A673 (cell line): ENCODE results near the gene FBXW5. TPM values are rescaled to one million over a fixed set of nuclear protein-coding genes. Genes with fewer than 3 reads are reported as not detected.

Experiments used
- BruUV-seq: library from RNA; stranded (reverse); fragments of 400-500 nt; replicated peaks from 2 replicates; lab custom pipeline; 2021; lab: Mats Ljungman, UMichigan
- CTCF ChIA-PET: fragments of 300-600 bp; sonication (Branson Sonifier 250); formaldehyde crosslinking; loops from one replicate; lab custom pipeline; 2022; ENCODE audit warnings: antibody characterized with exemption; lab: Charles Lee
- POLR2A ChIA-PET: fragments of 300-600 bp; sonication (Branson Sonifier 250); formaldehyde crosslinking; loops from one replicate; lab custom pipeline; 2022; ENCODE audit warnings: antibody characterized with exemption; ENCODE audit not compliant: low non-redundant PET; lab: Charles Lee
- DNase-seq: peaks from one replicate; pipeline ENCODE4 v3.0.0-alpha.2; 2015; ENCODE audit warnings: low spot score
- H3K27ac ChIP-seq: fragments of 200-600 bp; sonication (generic); 2 replicates; pipeline ENCODE4 v1.5.1; 2016; ENCODE audit warnings: mixed run types, low read depth, mild to moderate bottlenecking, mixed read lengths, antibody characterized with exemption, low read length; ENCODE audit not compliant: poor library complexity, severe bottlenecking
- H3K27me3 ChIP-seq: fragments of 200-600 bp; sonication (generic); replicated peaks from 2 replicates; pipeline ENCODE4 v1.6.1; 2017; ENCODE audit warnings: mixed run types, low read depth, mild to moderate bottlenecking, mixed read lengths, antibody characterized with exemption, low read length; ENCODE audit not compliant: insufficient read depth, poor library complexity
- H3K36me3 ChIP-seq: fragments of 200-600 bp; sonication (generic); 2 replicates; pipeline ENCODE4 v1.6.1; 2016; ENCODE audit warnings: mixed run types, mild to moderate bottlenecking, mixed read lengths, antibody characterized with exemption, low read length; ENCODE audit not compliant: insufficient read depth, poor library complexity, severe bottlenecking
- H3K4me1 ChIP-seq: fragments of 200-600 bp; sonication (generic); 2 replicates; pipeline ENCODE4 v1.6.1; 2017; ENCODE audit warnings: mixed run types, mild to moderate bottlenecking, mixed read lengths, antibody characterized with exemption, low read length; ENCODE audit not compliant: insufficient read depth, poor library complexity, severe bottlenecking
- H3K4me3 ChIP-seq: fragments of 200-600 bp; sonication (generic); 2 replicates; pipeline ENCODE4 v1.5.1; 2016; ENCODE audit warnings: low read depth, mixed run types, mild to moderate bottlenecking, mixed read lengths, low read length; ENCODE audit not compliant: poor library complexity, severe bottlenecking
- H3K9me3 ChIP-seq: fragments of 200-600 bp; sonication (generic); 2 replicates; pipeline ENCODE4 v1.6.1; 2016; ENCODE audit warnings: mixed run types, low read depth, mild to moderate bottlenecking, mixed read lengths, antibody characterized with exemption, low read length; ENCODE audit not compliant: poor library complexity, severe bottlenecking
- EZH2 ChIP-seq: fragments of 200-600 bp; sonication (generic); IDR thresholded peaks from 2 replicates; pipeline ENCODE4 v1.6.1; 2017; ENCODE audit warnings: borderline replicate concordance, low read depth, mild to moderate bottlenecking, mixed read lengths, antibody characterized with exemption, low read length; ENCODE audit not compliant: poor library complexity, severe bottlenecking
- intact Hi-C: fragments of 100-400 bp; cut with micrococcal nuclease; formaldehyde crosslinking; loops from one replicate; pipeline ENCODE4 v1.10.0; 2022; ENCODE audit not compliant: unreplicated experiment
- total RNA-seq: library from RNA; stranded (reverse); gene quantifications from 2 replicates; pipeline ENCODE4 v1.2.3, GENCODE V29; 2021
- TF ChIP-seq, protein P1 (sequence below): fragments of 300-800, 200-600 bp; sonication (generic); conservative IDR thresholded peaks from 2 replicates; pipeline ENCODE4 v1.5.1; 2017; ENCODE audit warnings: low read depth, mild to moderate bottlenecking, antibody characterized with exemption, low read length, moderate library complexity, mixed read lengths

Gene FBXW5
- total RNA-seq, 1 experiment from 2014 or later = 81.8 TPM

DNA sequence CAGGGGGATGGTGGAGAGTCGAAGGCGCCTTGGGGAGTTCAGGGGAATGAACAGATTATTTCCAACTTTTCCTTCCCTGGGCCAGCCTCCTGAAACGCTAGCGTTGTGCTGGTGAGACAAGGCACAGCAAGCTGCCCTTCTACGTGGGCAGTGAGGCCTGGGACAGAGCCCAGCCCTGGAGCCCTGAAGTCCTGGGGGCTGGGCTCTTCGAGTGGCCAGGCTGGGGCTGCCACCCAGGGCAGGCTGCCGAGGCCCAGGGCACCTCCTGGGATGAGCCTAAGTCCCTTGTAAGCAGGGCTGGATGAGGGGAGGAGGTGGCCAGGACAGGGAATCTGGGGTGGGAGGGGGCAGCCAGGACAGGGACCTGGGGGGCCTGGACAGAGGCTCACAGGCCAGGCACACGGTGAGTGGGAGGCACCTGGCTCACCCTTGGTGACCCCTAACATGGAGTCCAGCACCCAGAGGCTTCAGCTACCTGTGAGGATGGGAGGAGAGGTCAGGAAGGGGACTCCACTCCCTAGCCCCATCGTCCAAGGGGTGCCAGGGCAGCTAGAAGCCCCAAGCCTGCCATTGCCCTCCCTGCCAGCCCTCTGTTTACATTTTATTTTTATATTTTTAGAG, 6.2 kb upstream of the FBXW5 start:
- no peak for DNase-seq
- CTCF ChIA-PET = interaction anchor here (0.6 kb wide), 1 partner anchor 28 kb away, joined by 7 read pairs; no protein-coding TSS in a partner anchor
- H3K4me1 ChIP-seq = no peaks in the 10 kb centered on the region
- POLR2A ChIA-PET = no interaction called here
- no peaks in the 10 kb centered on the region for H3K27me3 ChIP-seq
- no peak for TF ChIP-seq EZH2
- TF ChIP-seq, protein P1, sequence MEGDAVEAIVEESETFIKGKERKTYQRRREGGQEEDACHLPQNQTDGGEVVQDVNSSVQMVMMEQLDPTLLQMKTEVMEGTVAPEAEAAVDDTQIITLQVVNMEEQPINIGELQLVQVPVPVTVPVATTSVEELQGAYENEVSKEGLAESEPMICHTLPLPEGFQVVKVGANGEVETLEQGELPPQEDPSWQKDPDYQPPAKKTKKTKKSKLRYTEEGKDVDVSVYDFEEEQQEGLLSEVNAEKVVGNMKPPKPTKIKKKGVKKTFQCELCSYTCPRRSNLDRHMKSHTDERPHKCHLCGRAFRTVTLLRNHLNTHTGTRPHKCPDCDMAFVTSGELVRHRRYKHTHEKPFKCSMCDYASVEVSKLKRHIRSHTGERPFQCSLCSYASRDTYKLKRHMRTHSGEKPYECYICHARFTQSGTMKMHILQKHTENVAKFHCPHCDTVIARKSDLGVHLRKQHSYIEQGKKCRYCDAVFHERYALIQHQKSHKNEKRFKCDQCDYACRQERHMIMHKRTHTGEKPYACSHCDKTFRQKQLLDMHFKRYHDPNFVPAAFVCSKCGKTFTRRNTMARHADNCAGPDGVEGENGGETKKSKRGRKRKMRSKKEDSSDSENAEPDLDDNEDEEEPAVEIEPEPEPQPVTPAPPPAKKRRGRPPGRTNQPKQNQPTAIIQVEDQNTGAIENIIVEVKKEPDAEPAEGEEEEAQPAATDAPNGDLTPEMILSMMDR = no peak
- H3K27ac ChIP-seq = peak overlapping the region; percentile 84
- intact Hi-C loops = no loop called here
- no peaks in the 10 kb centered on the region for H3K36me3 ChIP-seq
- peak overlapping the region; percentile 63 for H3K4me3 ChIP-seq
- H3K9me3 ChIP-seq = no peaks in the 10 kb centered on the region
- no TSS peak for BruUV-seq

DNA sequence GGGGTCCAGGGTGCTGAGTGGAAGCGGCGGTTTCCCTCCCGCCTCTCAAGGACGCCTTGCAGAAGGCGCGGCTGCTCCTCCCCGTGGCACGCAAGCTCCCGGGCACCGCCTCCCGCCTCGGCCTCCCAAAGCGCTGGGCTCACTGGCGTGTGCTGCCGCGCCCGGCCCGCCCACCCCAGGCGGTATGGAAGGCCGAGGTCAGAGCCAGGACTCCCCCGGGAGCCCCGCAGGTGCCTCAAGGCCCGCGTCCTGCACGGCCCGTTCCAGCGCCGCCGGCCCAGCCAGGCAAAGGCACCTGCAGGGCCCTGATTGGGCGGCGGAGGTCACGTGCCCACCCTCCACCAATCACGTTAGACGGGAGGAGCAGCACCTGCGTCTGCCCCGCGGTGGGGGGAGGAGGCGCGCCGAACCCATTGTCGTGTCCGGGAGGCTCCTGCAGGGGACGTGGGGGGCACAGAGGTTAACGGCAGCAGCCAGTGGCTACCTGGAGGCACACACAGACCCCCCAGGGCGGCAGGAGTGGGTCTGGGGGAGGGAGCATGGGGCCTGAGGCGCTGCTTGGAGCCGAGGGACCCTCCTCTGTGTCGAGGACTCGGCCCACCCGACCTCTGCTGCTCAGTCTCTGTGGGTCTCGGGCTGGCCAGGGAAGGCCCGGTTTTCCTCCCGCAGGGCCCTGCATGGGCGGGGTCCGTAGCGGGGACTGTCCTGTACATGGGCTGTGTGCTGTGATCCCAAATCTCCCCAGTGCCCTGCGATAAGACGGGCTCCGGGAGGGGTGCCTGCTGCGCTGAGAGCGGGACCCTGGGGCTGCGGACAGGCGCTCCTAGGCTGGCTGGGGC, 5.5 kb upstream of the FBXW5 start:
- intact Hi-C loops = no loop called here
- Histone ChIP-seq H3K4me3 (peak overlapping the region; percentile 63), H3K27me3 (no peaks in the 10 kb centered on the region), H3K9me3 (no peaks in the 10 kb centered on the region), H3K36me3 (no peaks in the 10 kb centered on the region), H3K27ac (peak overlapping the region; percentile 84), H3K4me1 (no peaks in the 10 kb centered on the region)
- peak; percentile 94 for DNase-seq
- TF ChIP-seq EZH2 = no peak
- TF ChIP-seq, protein P1 = no peak
- BruUV-seq = no TSS peak
- ChIA-PET CTCF (no interaction called here), POLR2A (no interaction called here)

DNA sequence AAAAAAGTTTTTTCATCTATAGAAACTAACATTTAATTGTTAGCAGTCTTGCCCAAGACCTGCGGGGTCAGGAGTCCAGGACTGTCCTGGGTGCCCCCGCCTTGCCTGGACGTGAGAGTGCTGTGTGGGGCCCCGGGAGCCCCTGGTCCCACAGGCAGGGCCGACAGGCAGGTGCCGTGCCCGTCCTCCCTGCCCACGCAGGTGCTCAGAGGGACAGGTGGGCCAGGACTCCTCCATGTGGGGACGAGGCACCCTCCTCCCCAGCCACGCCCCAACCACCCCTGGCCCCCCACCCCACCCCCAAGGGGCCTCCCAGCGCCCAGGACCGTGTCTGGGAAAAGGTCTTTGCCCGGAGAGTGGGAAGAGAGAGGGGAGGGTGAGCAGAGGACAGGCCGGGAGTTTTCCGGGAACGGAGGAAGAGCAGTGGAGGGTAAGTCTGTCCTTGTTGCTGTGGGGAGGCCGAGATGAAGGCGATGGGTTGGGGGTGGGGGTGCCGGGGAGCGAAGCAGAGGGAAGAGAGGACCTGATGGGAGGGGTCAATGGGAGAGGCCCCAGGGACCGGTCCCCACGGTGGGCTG, 4.8 kb upstream of the FBXW5 start:
- TF ChIP-seq EZH2 = no peak
- TF ChIP-seq, protein P1 = no peak
- ChIA-PET POLR2A (no interaction called here), CTCF (no interaction called here)
- H3K4me1 ChIP-seq = no peaks in the 10 kb centered on the region
- no TSS peak for BruUV-seq
- H3K27ac ChIP-seq = peak overlapping the region; percentile 84
- no peaks in the 10 kb centered on the region for H3K36me3 ChIP-seq
- intact Hi-C loops = no loop called here
- no peak for DNase-seq
- peak overlapping the region; percentile 63 for H3K4me3 ChIP-seq
- no peaks in the 10 kb centered on the region for H3K9me3 ChIP-seq
- H3K27me3 ChIP-seq = no peaks in the 10 kb centered on the region
